GM21723 (cell line): ENCODE data around the gene ALOX12B.
"Not testable (repeated sequence)": the region's sequence is repeated elsewhere in the genome, so short reads cannot be mapped to it uniquely, and the experiment has no call there.

Source experiments
- ATAC-seq: cut with Tn5 transposase; IDR thresholded peaks from one replicate; pipeline ENCODE4 v1.9.1; 2021; ENCODE audit warnings: mild to moderate bottlenecking, moderate library complexity; ENCODE audit not compliant: unreplicated experiment

ALOX12B gene

GRCh38 chr17:8089728-8090127 lies 2.2 kb upstream of the ALOX12B start:
- ATAC-seq, result no peak

DNA sequence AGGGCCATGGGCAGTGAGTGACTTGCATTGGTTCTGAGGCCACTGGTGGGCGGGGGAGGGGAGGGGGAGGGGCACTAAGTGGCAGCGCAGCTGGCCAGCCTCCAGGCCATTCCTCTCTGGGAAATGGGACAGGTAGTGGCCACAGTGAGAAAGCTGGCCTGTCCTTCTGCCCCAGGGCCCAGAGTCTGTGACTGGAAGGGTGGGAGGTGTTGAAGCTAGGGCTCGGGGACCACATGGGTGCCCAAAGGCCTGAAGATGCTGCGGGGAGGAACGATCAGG lies 375 bp upstream of the ALOX12B start:
- no peak for ATAC-seq

- ATAC-seq, result no peak
Observed at GRCh38 chr17:8084250-8084649, 3.3 kb downstream of the ALOX12B start.

- no peak for ATAC-seq
Observed at GRCh38 chr17:8082292-8082691, 5.2 kb downstream of the ALOX12B start.

DNA sequence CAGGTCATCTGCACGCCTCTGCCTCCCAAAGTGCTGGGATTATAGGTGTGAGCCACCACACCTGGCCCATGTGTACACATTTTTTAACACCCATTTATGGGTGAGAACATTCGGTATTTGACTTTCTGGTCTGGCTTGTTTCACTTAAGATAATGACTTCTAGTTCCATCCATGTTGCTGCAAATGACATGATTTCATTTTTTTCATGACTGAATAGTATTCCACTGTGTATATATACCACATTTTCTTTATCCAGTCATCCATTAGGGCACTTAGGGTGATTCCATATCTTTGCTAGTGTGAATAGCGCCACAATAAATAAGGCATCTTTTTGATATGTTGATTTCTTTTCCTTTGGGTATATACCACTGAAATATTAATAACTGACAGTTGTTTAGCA lies 5.6 kb downstream of the ALOX12B start:
- ATAC-seq, result no peak

GRCh38 chr17:8080799-8081219 lies 6.7 kb downstream of the ALOX12B start:
- no peak for ATAC-seq

DNA sequence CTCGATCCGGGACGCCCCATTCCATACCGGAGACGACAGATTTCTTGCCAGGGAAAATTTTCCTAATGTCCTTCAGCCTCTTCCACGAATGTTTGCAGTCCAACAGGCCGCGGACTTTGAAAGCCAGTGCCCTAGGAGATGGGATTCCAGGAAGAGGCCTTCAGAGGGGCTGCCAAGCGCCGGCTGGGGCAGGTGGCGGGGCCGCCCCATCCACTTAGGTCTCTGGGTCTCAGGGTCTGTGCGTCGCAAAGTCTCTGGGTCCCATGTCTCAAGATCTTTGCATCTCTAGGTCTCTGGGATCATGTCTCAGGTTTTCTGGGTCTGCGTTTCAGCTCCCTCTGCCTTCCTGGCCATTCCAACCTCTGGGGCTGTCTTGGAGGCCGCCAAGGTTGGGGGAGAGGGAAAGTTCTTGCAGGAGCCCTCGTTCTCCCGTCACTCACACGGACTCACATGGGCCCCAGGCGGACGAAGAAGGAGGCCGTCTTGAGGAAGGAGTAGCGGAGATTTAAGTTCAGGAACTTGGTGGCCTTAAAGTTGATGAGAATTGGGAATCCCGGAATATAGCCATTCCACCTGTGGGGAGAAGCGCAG lies 7.2 kb downstream of the ALOX12B start:
- no peak for ATAC-seq

DNA sequence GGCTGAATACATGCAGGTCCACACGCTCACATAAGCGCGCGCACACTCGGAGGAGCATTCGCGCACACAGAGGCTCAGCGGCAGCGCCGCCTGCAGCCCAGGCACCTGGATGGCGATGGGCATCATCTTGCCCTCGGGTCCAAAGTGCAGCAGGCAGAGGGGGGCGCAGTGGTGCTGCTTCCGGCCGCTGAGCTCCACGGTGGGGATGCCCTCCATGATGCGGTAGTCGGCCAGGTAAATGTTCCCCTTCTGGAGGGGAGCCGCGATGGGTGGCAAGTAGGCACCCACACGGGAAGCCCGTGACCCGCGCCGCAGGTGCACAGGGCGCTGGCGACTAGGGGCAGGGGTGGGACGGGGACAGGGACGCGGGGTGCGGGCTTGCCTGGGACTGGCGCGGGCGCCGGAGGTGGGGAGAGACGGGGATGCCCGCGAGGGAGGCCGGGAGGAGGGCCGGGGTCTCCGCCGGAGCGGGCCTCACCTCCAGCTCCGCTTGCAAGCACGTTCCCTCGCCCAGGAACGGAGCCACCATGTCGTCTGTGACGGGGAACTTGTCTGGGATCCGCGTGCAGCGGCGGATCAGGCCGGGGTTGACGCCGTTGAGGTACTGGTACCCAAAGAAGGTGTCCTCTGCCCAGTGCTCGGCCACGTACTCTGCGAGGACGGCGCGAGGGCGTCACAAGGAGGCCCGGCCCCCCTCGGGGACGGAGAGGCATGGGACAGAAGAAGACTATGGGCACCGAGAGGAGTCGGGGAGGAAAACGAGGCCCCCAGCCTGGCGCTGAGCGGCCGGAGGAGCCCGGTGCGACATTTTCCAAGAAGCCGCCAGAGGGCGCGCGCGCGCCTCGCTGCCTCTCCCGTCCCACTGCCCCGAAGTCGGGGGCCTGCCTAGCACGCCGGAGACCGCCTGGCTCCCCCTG lies 8.0 kb downstream of the ALOX12B start:
- peak; percentile 74 for ATAC-seq

- ATAC-seq, result not testable (repeated sequence)
Observed at GRCh38 chr17:8077939-8078338, 9.6 kb downstream of the ALOX12B start.

DNA sequence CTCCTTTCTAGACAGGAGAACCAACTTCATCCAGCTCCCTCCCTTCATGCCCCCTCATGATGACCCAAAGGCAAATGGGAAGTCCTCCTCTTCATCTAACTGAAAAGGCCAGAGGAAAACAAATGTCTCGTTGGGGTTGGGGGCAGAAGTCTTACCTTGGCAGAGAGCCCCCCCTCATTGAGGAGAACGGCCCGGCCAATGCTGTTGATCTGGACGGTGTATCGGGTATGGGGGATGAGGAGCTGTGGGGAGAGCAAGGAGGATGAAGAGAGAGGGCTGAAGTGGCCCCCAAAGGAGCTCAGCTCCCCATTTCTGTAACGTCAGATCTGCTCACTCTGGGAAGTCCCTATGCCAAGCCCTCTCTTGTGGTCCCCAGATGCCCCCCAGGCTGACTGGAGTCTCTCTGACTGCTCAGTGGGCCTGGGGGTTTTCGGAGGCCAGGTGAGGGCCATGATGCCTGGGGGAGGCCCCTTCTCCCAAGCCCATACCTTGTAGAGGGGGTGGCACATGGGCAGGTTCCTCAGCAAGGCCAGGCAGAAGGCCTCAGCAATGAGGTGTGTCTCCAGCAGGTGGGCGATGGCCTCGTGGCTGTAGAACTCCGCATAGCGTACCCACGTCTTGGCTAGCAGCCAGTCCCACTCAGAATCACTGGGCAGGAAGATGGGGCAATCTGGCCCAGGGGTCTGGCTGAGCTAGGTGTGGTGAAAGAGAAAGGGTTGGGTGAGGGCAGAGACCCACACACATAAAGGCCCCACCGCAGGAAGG lies 10.8 kb downstream of the ALOX12B start:
- ATAC-seq, result no peak

GRCh38 chr17:8075574-8076342 lies 11.8 kb downstream of the ALOX12B start:
- no peak for ATAC-seq

GRCh38 chr17:8075081-8075480 lies 12.4 kb downstream of the ALOX12B start:
- ATAC-seq, result no peak

GRCh38 chr17:8074554-8074953 lies 13.0 kb downstream of the ALOX12B start:
- no peak for ATAC-seq

- no peak for ATAC-seq
Observed at GRCh38 chr17:8073627-8074484, 13.7 kb downstream of the ALOX12B start.

- ATAC-seq, result no peak
Observed at GRCh38 chr17:8072729-8073461, 14.6 kb downstream of the ALOX12B start.

GRCh38 chr17:8072341-8072728 lies 15.2 kb downstream of the ALOX12B start:
- no peak for ATAC-seq

GRCh38 chr17:8071496-8071895 lies 16.0 kb downstream of the ALOX12B start:
- no peak for ATAC-seq

- ATAC-seq, result no peak
Observed at GRCh38 chr17:8069587-8069860, 18.0 kb downstream of the ALOX12B start.

DNA sequence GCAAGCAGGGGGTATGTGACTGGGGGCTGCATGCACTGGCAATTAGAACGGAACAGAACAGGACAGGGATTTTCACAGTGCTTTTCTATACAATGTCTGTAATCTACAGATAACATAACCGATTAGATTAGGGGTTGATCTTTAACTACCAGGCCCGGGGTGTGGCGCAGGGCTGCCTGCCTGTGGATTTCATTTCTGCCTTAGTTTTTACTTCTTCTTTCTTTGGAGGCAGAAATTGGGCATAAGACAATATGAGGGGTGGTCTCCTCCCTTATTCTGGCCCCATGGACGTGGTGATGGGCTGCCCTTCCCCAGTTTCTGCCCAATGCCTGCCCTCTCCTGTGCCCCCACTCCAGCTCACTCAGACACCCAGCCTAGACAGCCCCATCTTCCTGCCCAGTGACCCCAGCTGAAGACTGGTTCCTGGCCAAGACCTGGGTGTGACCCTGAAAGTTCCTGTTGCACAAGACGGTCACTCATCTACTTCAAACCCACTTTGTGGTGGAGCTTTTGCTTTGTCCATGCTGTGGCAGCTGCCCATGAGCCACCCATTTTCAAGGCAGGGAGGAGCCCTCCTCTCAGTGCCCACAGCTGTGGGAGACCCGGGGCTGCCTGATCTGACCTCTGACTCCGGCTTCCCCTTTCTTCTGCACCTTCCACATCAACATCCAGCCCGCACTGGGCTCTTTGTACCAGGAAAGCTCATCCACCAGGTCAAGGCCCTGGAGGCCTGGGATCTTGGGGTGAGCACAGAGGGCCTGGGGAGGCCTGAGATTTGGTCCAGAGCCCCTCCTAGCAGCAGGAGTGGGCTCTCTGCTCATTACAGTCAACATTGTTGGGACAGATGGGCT lies 18.6 kb downstream of the ALOX12B start:
- no peak for ATAC-seq
